Uterus (tissue), 2 donors: ENCODE results near the gene PTGIR.

Experiments
- CTCF ChIP-seq, 4 experiments: fragments of 200-600 bp in 2 of 4; fragments of 450-650 bp in 2 of 4; sonication (generic) in 2 of 4; IDR thresholded peaks; one replicate each; pipeline ENCODE4 v1.5.1; 2016 to 2019; ENCODE audit warnings: antibody characterized with exemption in 4 of 4, mild to moderate bottlenecking in 2 of 4, moderate library complexity in 1 of 4
- POLR2A ChIP-seq, 2 donors: fragments of 450-650 bp; IDR thresholded peaks; one replicate each; pipeline ENCODE4 v1.6.1; 2016; ENCODE audit warnings: antibody characterized with exemption in 2 of 2, mild to moderate bottlenecking in 1 of 2, moderate library complexity in 1 of 2

- TF ChIP-seq CTCF (IDR thresholded peaks at IDR 0.05): no peak
- TF ChIP-seq POLR2A (IDR thresholded peaks at IDR 0.05): no peak
These were observed 26.4 kb downstream of the PTGIR start for GRCh38 chr19:46598372-46598917.
